GM23338 (cell line): ENCODE measurements around the gene SELENOF. TPM values are rescaled to one million over a fixed set of nuclear protein-coding genes. Genes with fewer than 3 reads are reported as not detected.

Source experiments
- ATAC-seq: fragments of 200-7000 bp; cut with Tn5 transposase; 3 replicates; pipeline ENCODE4 v1.9.1; 2020
- DNase-seq: peaks from one replicate; pipeline ENCODE4 v3.0.0-alpha.2; 2015; ENCODE audit warnings: low spot score
- H2AFZ ChIP-seq: fragments of 200-600 bp; sonication (generic); 2 replicates; pipeline ENCODE4 v1.8.0; 2016; ENCODE audit warnings: antibody characterized with exemption, mild to moderate bottlenecking, moderate library complexity
- H3F3A ChIP-seq: fragments of 200-600 bp; sonication (generic); replicated peaks from 2 replicates; pipeline ENCODE4 v1.8.0; 2017; ENCODE audit warnings: antibody characterized with exemption, mixed run types, low read depth
- H3K27ac ChIP-seq: fragments of 200-600 bp; sonication (generic); 2 replicates; pipeline ENCODE4 v1.6.1; 2016; ENCODE audit warnings: low read depth
- H3K27me3 ChIP-seq: fragments of 200-600 bp; sonication (generic); 2 replicates; pipeline ENCODE4 v1.8.0; 2016; ENCODE audit warnings: mild to moderate bottlenecking, mixed run types, moderate library complexity; ENCODE audit not compliant: insufficient read depth
- H3K36me3 ChIP-seq: fragments of 200-600 bp; sonication (generic); 2 replicates; pipeline ENCODE4 v1.8.0; 2016; ENCODE audit warnings: mild to moderate bottlenecking; ENCODE audit not compliant: insufficient read depth
- H3K4me1 ChIP-seq: fragments of 200-600 bp; sonication (generic); 2 replicates; pipeline ENCODE4 v1.8.0; 2016; ENCODE audit warnings: mild to moderate bottlenecking, moderate library complexity; ENCODE audit not compliant: insufficient read depth
- H3K4me2 ChIP-seq: fragments of 200-600 bp; sonication (generic); 2 replicates; pipeline ENCODE4 v1.7.1; 2017; ENCODE audit warnings: mixed run types
- H3K4me3 ChIP-seq: fragments of 200-600 bp; sonication (generic); 2 replicates; pipeline ENCODE4 v1.6.1; 2016; ENCODE audit warnings: mixed run types
- H3K79me2 ChIP-seq: fragments of 200-600 bp; sonication (generic); replicated peaks from 2 replicates; pipeline ENCODE4 v1.8.0; 2017; ENCODE audit warnings: mild to moderate bottlenecking; ENCODE audit not compliant: insufficient read depth
- H3K9me2 ChIP-seq: fragments of 200-600 bp; sonication (generic); 2 replicates; pipeline ENCODE4 v1.8.0; 2017; ENCODE audit not compliant: insufficient read depth
- H4K20me1 ChIP-seq: fragments of 200-600 bp; sonication (generic); replicated peaks from 2 replicates; pipeline ENCODE4 v1.8.0; 2017; ENCODE audit warnings: mild to moderate bottlenecking; ENCODE audit not compliant: insufficient read depth
- H3K27ac Mint-ChIP-seq: 2 replicates; pipeline ENCODE4 v1.8.0; 2020; ENCODE audit warnings: inconsistent platforms, mild to moderate bottlenecking, moderate library complexity, mixed read lengths
- H3K27me3 Mint-ChIP-seq: 3 replicates; pipeline ENCODE4 v1.8.0; 2022; ENCODE audit warnings: low read depth, mild to moderate bottlenecking, moderate library complexity, mixed read lengths, inconsistent platforms; ENCODE audit not compliant: insufficient read depth, poor library complexity
- H3K36me3 Mint-ChIP-seq: 3 replicates; pipeline ENCODE4 v1.8.0; 2021; ENCODE audit warnings: low read depth, mild to moderate bottlenecking, inconsistent platforms, moderate library complexity, mixed read lengths
- H3K4me1 Mint-ChIP-seq: 3 replicates; pipeline ENCODE4 v1.8.0; 2020; ENCODE audit warnings: mild to moderate bottlenecking, inconsistent platforms, mixed read lengths
- H3K4me3 Mint-ChIP-seq: 3 replicates; pipeline ENCODE4 v1.8.0; 2021; ENCODE audit warnings: moderate library complexity, mild to moderate bottlenecking, inconsistent platforms, mixed read lengths
- H3K9me3 Mint-ChIP-seq: 3 replicates; pipeline ENCODE4 v1.8.0; 2020; ENCODE audit warnings: moderate library complexity, mild to moderate bottlenecking, inconsistent platforms, mixed read lengths
- EZH2phosphoT487 ChIP-seq: fragments of 200-600 bp; sonication (generic); IDR thresholded peaks from one replicate; pipeline ENCODE4 v1.8.1; 2018; ENCODE audit warnings: antibody characterized with exemption; ENCODE audit not compliant: unreplicated experiment
- JUNB ChIP-seq: IDR thresholded peaks from one replicate; pipeline ENCODE4 v1.6.1; 2016; ENCODE audit warnings: antibody characterized with exemption; ENCODE audit not compliant: unreplicated experiment
- NANOG ChIP-seq: IDR thresholded peaks from 2 replicates; pipeline ENCODE4 v1.6.1; 2016; ENCODE audit warnings: antibody characterized with exemption, borderline replicate concordance
- STAT1 ChIP-seq: IDR thresholded peaks from one replicate; pipeline ENCODE4 v1.6.1; 2016; ENCODE audit warnings: antibody characterized with exemption; ENCODE audit not compliant: unreplicated experiment
- ZNF114 ChIP-seq: fragments of 250-450 bp; sonication (Bioruptor Pico); IDR thresholded peaks from 2 replicates; pipeline ENCODE4 v1.5.0; 2020; ENCODE audit warnings: mild to moderate bottlenecking, moderate library complexity
- polyA plus RNA-seq: library from polyadenylated mRNA; unstranded; fragments of >200 nt; fragmentation: Nextera tagmentation; extraction: Ambion mirVana; gene quantifications from 2 replicates; pipeline ENCODE4 v1.2.1, GENCODE V29; 2016
- total RNA-seq: library from RNA; depleted of rRNA; stranded (reverse); fragments of >200 nt; shearing (Covaris generic); gene quantifications from 2 replicates; pipeline ENCODE4 v1.2.3, GENCODE V29; 2014
- TF ChIP-seq, protein P1 (sequence below): fragments of 250-450 bp; sonication (Bioruptor Pico); IDR thresholded peaks from 2 replicates; pipeline ENCODE4 v1.5.0; 2020; ENCODE audit warnings: mild to moderate bottlenecking, moderate library complexity
- TF ChIP-seq, protein P2 (sequence below), 2 experiments: fragments of 200-600 bp in 1 of 2; sonication (generic) in 1 of 2; conservative IDR thresholded peaks; 2 replicates each; pipeline versions ENCODE4 v1.5.1 to v1.6.1; 2016 to 2017; ENCODE audit warnings: antibody characterized with exemption in 2 of 2, low read depth in 2 of 2, mild to moderate bottlenecking in 2 of 2, moderate library complexity in 1 of 2

The SELENOF gene
- total and polyA plus RNA-seq, 2 experiments from 2014 or later: 113 to 142 TPM

DNA sequence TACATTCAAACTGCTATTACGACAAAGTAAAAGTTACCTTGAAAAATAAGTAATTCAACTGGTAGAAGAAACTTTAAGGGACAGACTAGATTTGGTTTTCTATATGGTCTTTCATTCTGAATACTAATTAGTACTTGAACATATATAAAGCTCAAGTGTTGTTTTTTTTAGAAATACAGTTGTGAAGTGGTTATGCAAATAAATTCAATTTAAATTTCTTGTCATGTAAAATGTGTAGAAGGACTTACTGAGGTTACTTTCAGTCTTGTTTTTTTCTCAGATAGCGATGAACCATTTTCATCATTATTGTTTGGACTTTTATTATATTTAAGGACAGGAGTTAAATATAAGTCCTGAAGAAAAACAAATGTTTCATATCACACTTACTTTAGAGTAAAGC lies 24.9 kb upstream of the SELENOF start (continued):
- TF ChIP-seq, protein P1, sequence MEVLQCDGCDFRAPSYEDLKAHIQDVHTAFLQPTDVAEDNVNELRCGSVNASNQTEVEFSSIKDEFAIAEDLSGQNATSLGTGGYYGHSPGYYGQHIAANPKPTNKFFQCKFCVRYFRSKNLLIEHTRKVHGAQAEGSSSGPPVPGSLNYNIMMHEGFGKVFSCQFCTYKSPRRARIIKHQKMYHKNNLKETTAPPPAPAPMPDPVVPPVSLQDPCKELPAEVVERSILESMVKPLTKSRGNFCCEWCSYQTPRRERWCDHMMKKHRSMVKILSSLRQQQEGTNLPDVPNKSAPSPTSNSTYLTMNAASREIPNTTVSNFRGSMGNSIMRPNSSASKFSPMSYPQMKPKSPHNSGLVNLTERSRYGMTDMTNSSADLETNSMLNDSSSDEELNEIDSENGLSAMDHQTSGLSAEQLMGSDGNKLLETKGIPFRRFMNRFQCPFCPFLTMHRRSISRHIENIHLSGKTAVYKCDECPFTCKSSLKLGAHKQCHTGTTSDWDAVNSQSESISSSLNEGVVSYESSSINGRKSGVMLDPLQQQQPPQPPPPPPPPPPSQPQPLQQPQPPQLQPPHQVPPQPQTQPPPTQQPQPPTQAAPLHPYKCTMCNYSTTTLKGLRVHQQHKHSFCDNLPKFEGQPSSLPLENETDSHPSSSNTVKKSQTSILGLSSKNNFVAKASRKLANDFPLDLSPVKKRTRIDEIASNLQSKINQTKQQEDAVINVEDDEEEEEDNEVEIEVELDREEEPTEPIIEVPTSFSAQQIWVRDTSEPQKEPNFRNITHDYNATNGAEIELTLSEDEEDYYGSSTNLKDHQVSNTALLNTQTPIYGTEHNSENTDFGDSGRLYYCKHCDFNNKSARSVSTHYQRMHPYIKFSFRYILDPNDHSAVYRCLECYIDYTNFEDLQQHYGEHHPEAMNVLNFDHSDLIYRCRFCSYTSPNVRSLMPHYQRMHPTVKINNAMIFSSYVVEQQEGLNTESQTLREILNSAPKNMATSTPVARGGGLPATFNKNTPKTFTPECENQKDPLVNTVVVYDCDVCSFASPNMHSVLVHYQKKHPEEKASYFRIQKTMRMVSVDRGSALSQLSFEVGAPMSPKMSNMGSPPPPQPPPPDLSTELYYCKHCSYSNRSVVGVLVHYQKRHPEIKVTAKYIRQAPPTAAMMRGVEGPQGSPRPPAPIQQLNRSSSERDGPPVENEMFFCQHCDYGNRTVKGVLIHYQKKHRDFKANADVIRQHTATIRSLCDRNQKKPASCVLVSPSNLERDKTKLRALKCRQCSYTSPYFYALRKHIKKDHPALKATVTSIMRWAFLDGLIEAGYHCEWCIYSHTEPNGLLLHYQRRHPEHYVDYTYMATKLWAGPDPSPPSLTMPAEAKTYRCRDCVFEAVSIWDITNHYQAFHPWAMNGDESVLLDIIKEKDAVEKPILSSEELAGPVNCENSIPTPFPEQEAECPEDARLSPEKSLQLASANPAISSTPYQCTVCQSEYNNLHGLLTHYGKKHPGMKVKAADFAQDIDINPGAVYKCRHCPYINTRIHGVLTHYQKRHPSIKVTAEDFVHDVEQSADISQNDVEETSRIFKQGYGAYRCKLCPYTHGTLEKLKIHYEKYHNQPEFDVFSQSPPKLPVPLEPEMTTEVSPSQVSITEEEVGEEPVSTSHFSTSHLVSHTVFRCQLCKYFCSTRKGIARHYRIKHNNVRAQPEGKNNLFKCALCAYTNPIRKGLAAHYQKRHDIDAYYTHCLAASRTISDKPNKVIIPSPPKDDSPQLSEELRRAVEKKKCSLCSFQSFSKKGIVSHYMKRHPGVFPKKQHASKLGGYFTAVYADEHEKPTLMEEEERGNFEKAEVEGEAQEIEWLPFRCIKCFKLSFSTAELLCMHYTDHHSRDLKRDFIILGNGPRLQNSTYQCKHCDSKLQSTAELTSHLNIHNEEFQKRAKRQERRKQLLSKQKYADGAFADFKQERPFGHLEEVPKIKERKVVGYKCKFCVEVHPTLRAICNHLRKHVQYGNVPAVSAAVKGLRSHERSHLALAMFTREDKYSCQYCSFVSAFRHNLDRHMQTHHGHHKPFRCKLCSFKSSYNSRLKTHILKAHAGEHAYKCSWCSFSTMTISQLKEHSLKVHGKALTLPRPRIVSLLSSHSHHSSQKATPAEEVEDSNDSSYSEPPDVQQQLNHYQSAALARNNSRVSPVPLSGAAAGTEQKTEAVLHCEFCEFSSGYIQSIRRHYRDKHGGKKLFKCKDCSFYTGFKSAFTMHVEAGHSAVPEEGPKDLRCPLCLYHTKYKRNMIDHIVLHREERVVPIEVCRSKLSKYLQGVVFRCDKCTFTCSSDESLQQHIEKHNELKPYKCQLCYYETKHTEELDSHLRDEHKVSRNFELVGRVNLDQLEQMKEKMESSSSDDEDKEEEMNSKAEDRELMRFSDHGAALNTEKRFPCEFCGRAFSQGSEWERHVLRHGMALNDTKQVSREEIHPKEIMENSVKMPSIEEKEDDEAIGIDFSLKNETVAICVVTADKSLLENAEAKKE (CRISPR knock-in tag): no peak

DNA sequence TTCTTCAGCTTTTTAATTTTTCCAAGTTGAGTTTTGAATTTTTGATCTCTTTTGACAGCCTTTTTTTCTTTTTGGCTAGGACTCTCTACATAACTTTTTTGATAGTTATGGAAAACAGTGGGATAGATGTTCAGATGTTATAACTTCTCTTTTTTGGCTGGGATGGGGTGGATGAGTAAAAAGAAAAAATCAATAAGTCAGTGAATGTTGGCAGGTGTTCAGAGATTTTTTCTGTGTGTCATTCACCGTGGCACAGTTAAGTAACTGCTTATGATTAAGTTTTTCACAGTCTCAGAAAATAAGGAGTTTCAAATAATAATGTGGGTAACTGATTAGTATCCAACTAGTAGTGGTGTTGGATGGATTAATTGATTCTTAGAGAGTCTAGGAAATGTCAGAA lies 24.5 kb upstream of the SELENOF start:
- peak overlapping the region; percentile 76 for H3K27ac Mint-ChIP-seq
- H3K4me1 ChIP-seq: peaks cover 38% of the 10 kb centered on the region
- peaks cover 88% of the 10 kb centered on the region for H3K79me2 ChIP-seq
- H2AFZ ChIP-seq: no peak overlapping the region
- H3K36me3 Mint-ChIP-seq: no peaks in the 10 kb centered on the region
- no peaks in the 10 kb centered on the region for H3K9me2 ChIP-seq
- peak overlapping the region; percentile 53 for H3K4me2 ChIP-seq
- H3K27me3 ChIP-seq: no peaks in the 10 kb centered on the region
- peak overlapping the region; percentile 32 for H3K4me3 ChIP-seq
- H3K27ac ChIP-seq: no peak overlapping the region
- ATAC-seq: no peak
- no peak for DNase-seq
- H3F3A ChIP-seq: no peaks in the 10 kb centered on the region
- no peaks in the 10 kb centered on the region for H3K36me3 ChIP-seq
- peaks cover 35% of the 10 kb centered on the region for H3K4me1 Mint-ChIP-seq
- H3K27me3 Mint-ChIP-seq: peaks cover 5% of the 10 kb centered on the region
- H3K9me3 Mint-ChIP-seq: no peaks in the 10 kb centered on the region
- peak overlapping the region; percentile 44; the same call in 2 of the 3 replicates for H3K4me3 Mint-ChIP-seq
- H4K20me1 ChIP-seq: no peaks in the 10 kb centered on the region; the same call in 1 of the 2 replicates
- no peak for TF ChIP-seq NANOG
- TF ChIP-seq STAT1: no peak
- TF ChIP-seq, protein P2, sequence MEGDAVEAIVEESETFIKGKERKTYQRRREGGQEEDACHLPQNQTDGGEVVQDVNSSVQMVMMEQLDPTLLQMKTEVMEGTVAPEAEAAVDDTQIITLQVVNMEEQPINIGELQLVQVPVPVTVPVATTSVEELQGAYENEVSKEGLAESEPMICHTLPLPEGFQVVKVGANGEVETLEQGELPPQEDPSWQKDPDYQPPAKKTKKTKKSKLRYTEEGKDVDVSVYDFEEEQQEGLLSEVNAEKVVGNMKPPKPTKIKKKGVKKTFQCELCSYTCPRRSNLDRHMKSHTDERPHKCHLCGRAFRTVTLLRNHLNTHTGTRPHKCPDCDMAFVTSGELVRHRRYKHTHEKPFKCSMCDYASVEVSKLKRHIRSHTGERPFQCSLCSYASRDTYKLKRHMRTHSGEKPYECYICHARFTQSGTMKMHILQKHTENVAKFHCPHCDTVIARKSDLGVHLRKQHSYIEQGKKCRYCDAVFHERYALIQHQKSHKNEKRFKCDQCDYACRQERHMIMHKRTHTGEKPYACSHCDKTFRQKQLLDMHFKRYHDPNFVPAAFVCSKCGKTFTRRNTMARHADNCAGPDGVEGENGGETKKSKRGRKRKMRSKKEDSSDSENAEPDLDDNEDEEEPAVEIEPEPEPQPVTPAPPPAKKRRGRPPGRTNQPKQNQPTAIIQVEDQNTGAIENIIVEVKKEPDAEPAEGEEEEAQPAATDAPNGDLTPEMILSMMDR (conservative IDR thresholded peaks at IDR 0.05; ENCODE audit: low read depth in 2 of 2): no peak
- TF ChIP-seq ZNF114 (CRISPR knock-in tag): no peak
- no peak for TF ChIP-seq JUNB
- no peak for TF ChIP-seq EZH2phosphoT487
- TF ChIP-seq, protein P1 (CRISPR knock-in tag): no peak
